GM06990 (cell line): Measurements from ENCODE around the gene UBD.

ENCODE experiments used
- DNase-seq: peaks from one replicate; pipeline ENCODE4 v3.0.0-alpha.2; 2011; ENCODE audit not compliant: insufficient read length; ENCODE audit errors: extremely low read depth
- H3K27me3 ChIP-seq: replicated peaks from 2 replicates; pipeline ENCODE4 v1.6.0; 2011; ENCODE audit warnings: low read length; ENCODE audit not compliant: control insufficient read depth, insufficient read depth
- H3K36me3 ChIP-seq: 2 replicates; pipeline ENCODE4 v1.5.1; 2011; ENCODE audit warnings: low read length; ENCODE audit not compliant: control insufficient read depth, insufficient read depth
- H3K4me3 ChIP-seq: replicated peaks from 2 replicates; pipeline ENCODE4 v1.5.1; 2011; ENCODE audit warnings: low read depth, mild to moderate bottlenecking, control low read depth, low read length
- TF ChIP-seq, protein P1 (sequence below): IDR thresholded peaks from 2 replicates; pipeline ENCODE4 v1.5.1; 2011; ENCODE audit warnings: low read length, control low read depth, mild to moderate bottlenecking, inconsistent platforms; ENCODE audit not compliant: insufficient read depth, poor library complexity, severe bottlenecking

UBD gene

DNA sequence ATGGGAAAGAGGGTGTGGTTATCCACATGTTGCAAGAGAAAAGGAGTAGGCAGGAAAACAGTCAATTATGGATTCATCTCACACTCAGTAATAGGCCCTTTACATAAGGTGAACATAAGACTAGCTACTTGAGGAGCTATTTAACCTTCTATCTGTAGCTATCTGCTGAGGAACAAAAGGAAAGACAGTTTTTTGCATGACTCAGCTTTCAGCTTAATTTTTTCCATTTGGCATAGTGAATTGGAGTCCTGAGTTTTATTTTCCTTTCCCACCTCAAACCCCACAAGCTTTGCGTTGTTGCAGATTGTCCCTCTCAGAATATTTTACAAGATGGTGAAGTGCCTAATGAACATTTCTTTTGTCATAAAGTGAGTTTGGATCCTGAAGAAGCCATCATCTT, 32.4 kb downstream of the UBD start:
- no peak overlapping the region for H3K4me3 ChIP-seq
- DNase-seq: no peak
- H3K36me3 ChIP-seq: no peaks in the 10 kb centered on the region
- TF ChIP-seq, protein P1, sequence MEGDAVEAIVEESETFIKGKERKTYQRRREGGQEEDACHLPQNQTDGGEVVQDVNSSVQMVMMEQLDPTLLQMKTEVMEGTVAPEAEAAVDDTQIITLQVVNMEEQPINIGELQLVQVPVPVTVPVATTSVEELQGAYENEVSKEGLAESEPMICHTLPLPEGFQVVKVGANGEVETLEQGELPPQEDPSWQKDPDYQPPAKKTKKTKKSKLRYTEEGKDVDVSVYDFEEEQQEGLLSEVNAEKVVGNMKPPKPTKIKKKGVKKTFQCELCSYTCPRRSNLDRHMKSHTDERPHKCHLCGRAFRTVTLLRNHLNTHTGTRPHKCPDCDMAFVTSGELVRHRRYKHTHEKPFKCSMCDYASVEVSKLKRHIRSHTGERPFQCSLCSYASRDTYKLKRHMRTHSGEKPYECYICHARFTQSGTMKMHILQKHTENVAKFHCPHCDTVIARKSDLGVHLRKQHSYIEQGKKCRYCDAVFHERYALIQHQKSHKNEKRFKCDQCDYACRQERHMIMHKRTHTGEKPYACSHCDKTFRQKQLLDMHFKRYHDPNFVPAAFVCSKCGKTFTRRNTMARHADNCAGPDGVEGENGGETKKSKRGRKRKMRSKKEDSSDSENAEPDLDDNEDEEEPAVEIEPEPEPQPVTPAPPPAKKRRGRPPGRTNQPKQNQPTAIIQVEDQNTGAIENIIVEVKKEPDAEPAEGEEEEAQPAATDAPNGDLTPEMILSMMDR: no peak
- no peaks in the 10 kb centered on the region for H3K27me3 ChIP-seq

DNA sequence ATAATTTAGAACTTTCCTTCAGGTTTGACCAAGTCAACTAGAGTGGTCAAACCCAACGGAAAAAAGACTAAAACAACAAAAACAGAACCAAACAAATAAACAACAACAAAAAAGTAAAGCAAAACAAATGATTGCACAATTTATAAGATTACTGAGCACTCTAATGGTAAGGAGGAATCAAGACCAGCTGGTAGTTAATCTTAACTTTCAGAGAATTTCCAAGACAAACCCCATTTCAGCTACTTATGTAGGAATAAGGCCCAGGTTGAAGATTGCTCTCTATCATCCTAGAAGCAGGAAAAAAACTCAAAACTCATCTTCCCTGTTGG, 34.3 kb downstream of the UBD start:
- DNase-seq: no peak
- Histone ChIP-seq H3K36me3 (no peaks in the 10 kb centered on the region), H3K4me3 (no peak overlapping the region), H3K27me3 (no peaks in the 10 kb centered on the region)
- TF ChIP-seq, protein P1: no peak

DNA sequence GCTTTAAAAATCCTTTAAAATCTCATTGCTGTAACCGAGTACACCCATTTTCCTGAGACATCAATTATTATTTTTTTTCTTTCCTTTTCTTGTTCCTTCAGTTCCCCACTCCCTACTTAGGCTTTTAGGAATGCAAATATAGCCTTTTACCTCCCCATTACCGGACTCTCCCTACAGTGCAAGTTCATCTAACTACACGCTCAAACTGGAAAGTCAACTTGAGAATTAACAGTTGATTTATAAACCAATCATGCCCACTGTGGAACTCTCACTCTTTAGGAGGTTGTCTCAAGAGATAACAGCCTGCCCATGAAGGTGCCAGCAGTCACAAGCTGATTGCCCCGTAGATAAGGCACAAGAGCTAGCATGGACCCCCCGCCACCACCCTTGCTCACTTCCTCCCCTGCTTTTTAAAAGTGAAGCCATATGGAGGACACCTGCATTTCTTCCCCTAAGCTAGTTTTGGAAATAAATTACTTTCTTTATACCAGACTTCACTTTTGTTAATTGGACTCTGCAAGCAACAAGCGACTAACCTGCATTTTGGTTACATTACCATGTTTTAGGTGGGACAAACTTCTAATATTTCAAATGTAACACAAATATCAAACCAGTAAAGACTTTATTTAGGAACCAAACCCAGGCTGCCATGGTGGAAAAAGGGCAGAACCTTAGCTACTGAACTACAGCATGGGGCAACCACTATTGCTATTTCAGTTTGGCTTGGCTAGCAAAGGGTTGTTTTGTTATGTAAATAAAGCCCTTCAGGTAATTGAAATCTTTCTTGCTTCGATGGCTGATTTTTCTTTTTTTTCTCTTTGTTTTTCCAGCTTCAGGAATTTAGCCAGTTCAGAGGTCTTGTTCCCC, 34.9 kb downstream of the UBD start:
- Histone ChIP-seq H3K4me3 (no peak overlapping the region), H3K27me3 (no peaks in the 10 kb centered on the region), H3K36me3 (no peaks in the 10 kb centered on the region)
- DNase-seq: no peak
- TF ChIP-seq, protein P1: no peak

DNA sequence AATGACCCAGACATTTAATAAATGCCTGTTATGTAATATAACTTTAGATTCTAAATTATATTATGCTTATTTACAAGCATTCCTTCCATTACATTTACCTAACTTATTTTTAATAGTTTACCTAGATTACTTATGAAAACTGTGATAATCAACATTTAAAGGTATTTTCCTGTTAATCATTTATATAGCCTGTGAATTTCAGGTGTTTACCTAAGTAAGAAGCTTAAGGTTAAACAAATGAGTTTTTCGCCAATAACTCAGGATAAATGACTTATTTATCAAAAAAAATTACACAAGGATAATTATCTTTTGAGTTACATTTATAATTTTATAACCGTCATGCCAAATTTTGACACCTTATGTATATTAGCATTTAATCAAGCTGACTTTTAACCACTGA, 35.5 kb downstream of the UBD start:
- TF ChIP-seq, protein P1: no peak
- Histone ChIP-seq H3K36me3 (no peaks in the 10 kb centered on the region), H3K27me3 (no peaks in the 10 kb centered on the region), H3K4me3 (no peak overlapping the region)
- DNase-seq: no peak

DNA sequence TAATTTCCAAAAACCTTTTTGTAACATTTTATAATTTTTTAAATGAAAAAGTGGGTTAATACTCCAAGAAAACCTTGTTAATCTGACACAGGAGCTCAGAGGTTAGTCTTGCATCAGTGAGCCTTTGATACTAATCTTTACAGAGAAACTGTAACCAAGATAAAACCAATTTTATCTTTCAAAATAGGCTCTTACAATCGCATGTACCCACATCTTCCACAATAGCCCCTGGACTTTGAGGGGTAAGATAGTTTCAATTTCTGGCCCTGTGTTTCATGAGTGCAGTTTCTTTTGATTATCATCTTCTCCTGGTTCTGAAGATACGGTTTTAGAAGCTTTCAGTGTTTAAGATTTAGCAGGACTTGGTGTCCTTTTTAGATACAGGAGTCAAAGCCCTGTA, 37.3 kb downstream of the UBD start:
- TF ChIP-seq, protein P1: no peak
- Histone ChIP-seq H3K4me3 (no peak overlapping the region), H3K36me3 (no peaks in the 10 kb centered on the region), H3K27me3 (no peaks in the 10 kb centered on the region)
- DNase-seq: no peak

DNA sequence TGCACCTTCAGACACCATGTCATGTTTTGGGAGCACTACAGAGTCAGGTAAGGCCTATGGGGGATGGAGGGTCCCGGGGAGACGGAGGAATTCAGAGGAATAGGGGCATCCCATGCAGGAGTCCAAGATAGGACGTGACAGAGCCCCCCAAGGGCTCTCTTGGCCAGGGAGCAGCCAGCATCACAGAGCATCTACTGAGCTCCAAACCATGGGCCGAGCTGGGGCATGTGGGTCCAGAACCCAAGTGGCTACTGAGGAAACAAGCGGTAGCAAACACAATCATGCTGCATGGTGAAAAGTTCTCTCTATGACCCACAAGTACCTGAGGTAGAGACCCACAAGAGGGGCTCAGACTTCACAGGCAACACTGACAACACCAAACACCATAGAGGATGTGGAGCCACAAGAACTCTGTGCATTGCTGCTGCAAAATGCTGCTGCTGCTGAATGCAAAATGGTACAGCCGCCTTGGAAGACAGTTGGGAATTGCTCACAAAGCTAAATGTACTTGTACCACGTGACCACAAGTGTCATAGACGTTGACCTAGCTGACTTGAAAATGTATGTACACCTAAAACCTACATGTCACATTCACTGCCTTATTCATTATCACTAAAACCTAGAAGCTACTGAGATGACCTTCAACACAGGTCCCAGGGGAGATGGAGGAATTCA, 38.4 kb downstream of the UBD start:
- Histone ChIP-seq H3K27me3 (no peaks in the 10 kb centered on the region), H3K36me3 (no peaks in the 10 kb centered on the region), H3K4me3 (no peak overlapping the region)
- TF ChIP-seq, protein P1: no peak
- no peak for DNase-seq
